Smooth muscle cell (in vitro differentiated cells): Measurements from ENCODE around the gene C19orf81. TPM values are rescaled to one million over a fixed set of nuclear protein-coding genes. Genes with fewer than 3 reads are reported as not detected.

Experiments
- DNase-seq: peaks from one replicate; lab custom pipeline; 2025; ENCODE audit not compliant: unreplicated experiment; lab: John Stamatoyannopoulos, UW
- H2AFZ ChIP-seq: fragments of 200-600 bp; sonication (generic); 2 replicates; pipeline ENCODE4 v1.6.0; 2016; ENCODE audit warnings: antibody characterized with exemption, low read depth, mild to moderate bottlenecking
- H3F3A ChIP-seq: fragments of 200-600 bp; sonication (generic); 2 replicates; pipeline ENCODE4 v1.6.0; 2017; ENCODE audit warnings: antibody characterized with exemption, low read depth
- H3K27ac ChIP-seq: fragments of 200-600 bp; sonication (generic); 2 replicates; pipeline ENCODE4 v1.5.1; 2016; ENCODE audit warnings: low read depth, mild to moderate bottlenecking
- H3K27me3 ChIP-seq: fragments of 200-600 bp; sonication (generic); 2 replicates; pipeline ENCODE4 v1.6.1; 2016; ENCODE audit warnings: low read depth, mild to moderate bottlenecking
- H3K36me3 ChIP-seq: fragments of 200-600 bp; sonication (generic); 2 replicates; pipeline ENCODE4 v1.5.1; 2016; ENCODE audit warnings: low read depth
- H3K4me1 ChIP-seq: fragments of 200-600 bp; sonication (generic); 2 replicates; pipeline ENCODE4 v1.5.1; 2016; ENCODE audit warnings: low read depth
- H3K4me2 ChIP-seq: fragments of 200-600 bp; sonication (generic); 2 replicates; pipeline ENCODE4 v1.6.0; 2016; ENCODE audit warnings: mild to moderate bottlenecking
- H3K4me3 ChIP-seq: fragments of 200-600 bp; sonication (generic); 2 replicates; pipeline ENCODE4 v1.5.1; 2016; ENCODE audit warnings: mild to moderate bottlenecking
- H3K79me2 ChIP-seq: fragments of 200-600 bp; sonication (generic); 2 replicates; pipeline ENCODE4 v1.6.0; 2016; ENCODE audit warnings: low read depth, mild to moderate bottlenecking
- H3K9ac ChIP-seq: fragments of 200-600 bp; sonication (generic); 2 replicates; pipeline ENCODE4 v1.6.0; 2016; ENCODE audit warnings: low read depth
- H3K9me3 ChIP-seq: fragments of 200-600 bp; sonication (generic); replicated peaks from 2 replicates; pipeline ENCODE4 v1.5.1; 2016; ENCODE audit warnings: low read depth
- H4K20me1 ChIP-seq: fragments of 200-600 bp; sonication (generic); 2 replicates; pipeline ENCODE4 v1.6.0; 2016; ENCODE audit warnings: low read depth
- WGBS: methylation state at CpG from one replicate; pipeline ENCODE4 v1.1.7; 2016; ENCODE audit warnings: low lambda C conversion rate; 5-methylcytosine and 5-hydroxymethylcytosine counted together
- polyA plus RNA-seq: library from polyadenylated mRNA; unstranded; fragments of >200 nt; fragmentation: Nextera tagmentation; extraction: Ambion mirVana; gene quantifications from 2 replicates; pipeline ENCODE4 v1.2.1, GENCODE V29; 2016
- total RNA-seq: library from RNA; depleted of rRNA; stranded (reverse); fragments of >200 nt; gene quantifications from 2 replicates; pipeline ENCODE4 v1.2.3, GENCODE V29; 2014
- TF ChIP-seq, protein P1 (sequence below): fragments of 200-600 bp; sonication (generic); IDR thresholded peaks from 2 replicates; pipeline ENCODE4 v1.5.1; 2017; ENCODE audit warnings: borderline replicate concordance, mild to moderate bottlenecking, antibody characterized with exemption; ENCODE audit not compliant: insufficient read depth, poor library complexity, severe bottlenecking

C19orf81 gene
- total and polyA plus RNA-seq, 2 experiments from 2014 or later, result 1.7 to 13.5 TPM

DNA sequence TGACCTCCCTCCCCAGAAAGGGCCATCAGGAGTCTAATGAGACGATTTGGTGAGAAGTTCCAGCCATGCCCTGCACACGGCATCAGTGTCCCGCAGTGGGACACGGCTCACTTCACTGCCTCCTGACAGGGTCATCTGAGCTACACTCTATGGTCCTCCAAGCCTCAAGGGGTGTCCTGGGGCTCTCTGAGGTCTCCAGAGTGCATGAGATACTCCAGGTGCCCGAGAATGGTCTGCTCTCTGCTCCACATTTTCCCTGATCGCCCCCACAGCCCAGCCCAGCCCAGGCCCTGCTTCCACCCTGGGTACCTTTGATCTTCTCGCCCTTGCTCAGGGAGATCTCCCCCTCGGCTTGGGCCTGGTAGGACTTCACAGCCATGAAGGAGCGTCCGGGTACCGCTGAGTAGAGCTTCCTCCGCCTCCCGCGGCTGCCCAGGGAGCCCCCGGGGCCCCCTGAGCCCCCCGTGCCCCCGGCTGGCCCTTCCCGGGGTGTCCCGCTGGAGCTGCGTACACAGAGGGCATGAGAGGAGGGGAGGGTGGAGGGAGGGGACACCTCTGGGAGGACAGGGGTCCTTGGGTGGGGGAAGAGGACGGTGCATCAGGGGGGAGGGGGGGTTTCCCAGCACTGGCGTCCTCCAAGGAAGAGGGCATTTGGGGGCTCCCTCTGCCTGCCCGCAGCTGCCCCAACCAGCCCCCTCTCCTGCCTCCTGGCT is 53.1 kb downstream of the C19orf81 start:
- Histone ChIP-seq H3K27ac (no peak overlapping the region), H2AFZ (no peak overlapping the region), H3K9me3 (no peaks in the 10 kb centered on the region), H3K27me3 (peaks cover 28% of the 10 kb centered on the region), H3K79me2 (no peaks in the 10 kb centered on the region), H4K20me1 (no peaks in the 10 kb centered on the region), H3K4me3 (no peak overlapping the region), H3K4me1 (no peaks in the 10 kb centered on the region), H3K9ac (no peak overlapping the region), H3K4me2 (no peak overlapping the region), H3K36me3 (no peaks in the 10 kb centered on the region), H3F3A (no peaks in the 10 kb centered on the region)
- TF ChIP-seq, protein P1, sequence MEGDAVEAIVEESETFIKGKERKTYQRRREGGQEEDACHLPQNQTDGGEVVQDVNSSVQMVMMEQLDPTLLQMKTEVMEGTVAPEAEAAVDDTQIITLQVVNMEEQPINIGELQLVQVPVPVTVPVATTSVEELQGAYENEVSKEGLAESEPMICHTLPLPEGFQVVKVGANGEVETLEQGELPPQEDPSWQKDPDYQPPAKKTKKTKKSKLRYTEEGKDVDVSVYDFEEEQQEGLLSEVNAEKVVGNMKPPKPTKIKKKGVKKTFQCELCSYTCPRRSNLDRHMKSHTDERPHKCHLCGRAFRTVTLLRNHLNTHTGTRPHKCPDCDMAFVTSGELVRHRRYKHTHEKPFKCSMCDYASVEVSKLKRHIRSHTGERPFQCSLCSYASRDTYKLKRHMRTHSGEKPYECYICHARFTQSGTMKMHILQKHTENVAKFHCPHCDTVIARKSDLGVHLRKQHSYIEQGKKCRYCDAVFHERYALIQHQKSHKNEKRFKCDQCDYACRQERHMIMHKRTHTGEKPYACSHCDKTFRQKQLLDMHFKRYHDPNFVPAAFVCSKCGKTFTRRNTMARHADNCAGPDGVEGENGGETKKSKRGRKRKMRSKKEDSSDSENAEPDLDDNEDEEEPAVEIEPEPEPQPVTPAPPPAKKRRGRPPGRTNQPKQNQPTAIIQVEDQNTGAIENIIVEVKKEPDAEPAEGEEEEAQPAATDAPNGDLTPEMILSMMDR, result no peak
- WGBS, result 85% methylated on average over 10 of the region's 23 CpGs
- DNase-seq, result no peak

DNA sequence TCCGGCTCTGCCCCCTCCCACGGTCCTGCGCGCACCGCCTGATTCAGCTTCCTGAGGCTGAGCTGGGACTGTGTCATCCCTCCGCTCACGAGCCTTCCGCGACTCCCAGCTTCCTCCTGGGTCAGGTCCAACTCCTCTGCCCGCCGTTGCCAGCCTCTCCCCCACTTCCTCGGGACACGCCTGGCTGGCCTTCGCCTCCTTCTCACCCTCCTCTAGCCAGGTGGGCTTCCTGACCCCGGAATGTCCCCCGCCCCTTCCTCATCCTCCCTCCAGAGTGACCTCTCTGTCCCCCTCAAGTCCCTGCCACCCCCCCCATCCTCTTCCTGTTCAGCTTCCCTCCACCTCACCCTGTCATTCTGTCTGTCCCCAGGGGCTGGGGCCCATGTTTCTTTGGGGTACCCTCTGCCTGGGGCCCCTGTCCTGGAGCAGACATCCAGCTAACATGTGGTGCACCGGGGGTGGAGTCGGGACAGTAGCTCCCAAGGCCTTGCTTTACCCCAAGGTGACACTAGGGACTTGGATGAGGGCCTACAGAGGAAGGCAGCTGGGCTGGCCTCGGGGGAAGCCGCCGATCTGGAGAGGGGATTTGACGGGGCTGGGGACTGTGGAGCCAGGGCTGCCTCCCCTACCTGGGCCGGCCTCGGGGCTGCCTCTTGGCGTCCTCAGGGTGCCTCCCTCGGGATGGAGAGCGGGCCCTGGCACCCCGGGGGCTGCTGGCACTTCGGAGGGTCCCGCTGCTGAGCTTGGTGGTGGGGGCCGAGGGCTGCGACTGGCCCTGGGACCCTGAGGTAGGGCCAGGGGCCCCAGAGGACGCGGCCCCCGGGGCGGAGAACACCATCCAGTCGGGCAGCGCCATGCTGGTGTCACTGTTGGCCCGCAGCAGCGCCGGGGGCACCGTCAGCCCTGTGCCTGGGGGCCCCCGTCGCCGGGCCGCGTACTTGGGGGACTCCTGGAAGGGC is 53.9 kb downstream of the C19orf81 start:
- Histone ChIP-seq H3K4me2 (no peak overlapping the region), H3K27ac (no peak overlapping the region), H2AFZ (no peak overlapping the region), H3K4me1 (no peaks in the 10 kb centered on the region), H4K20me1 (no peaks in the 10 kb centered on the region), H3K4me3 (no peak overlapping the region), H3K9ac (no peak overlapping the region), H3K9me3 (no peaks in the 10 kb centered on the region), H3F3A (no peaks in the 10 kb centered on the region), H3K36me3 (no peaks in the 10 kb centered on the region), H3K27me3 (peaks cover 20% of the 10 kb centered on the region), H3K79me2 (no peaks in the 10 kb centered on the region)
- TF ChIP-seq, protein P1, result no peak
- no peak for DNase-seq
- WGBS, result 91% methylated on average over 28 of the region's 47 CpGs

GRCh38 chr19:50703915-50704796 is 54.9 kb downstream of the C19orf81 start:
- Histone ChIP-seq H3K79me2 (no peaks in the 10 kb centered on the region), H3K9me3 (no peaks in the 10 kb centered on the region), H3K9ac (no peak overlapping the region), H3K36me3 (no peaks in the 10 kb centered on the region), H3K4me1 (no peaks in the 10 kb centered on the region), H3K4me3 (no peak overlapping the region), H2AFZ (no peak overlapping the region), H4K20me1 (no peaks in the 10 kb centered on the region), H3K4me2 (no peak overlapping the region), H3K27ac (no peak overlapping the region), H3F3A (no peaks in the 10 kb centered on the region), H3K27me3 (peaks cover 11% of the 10 kb centered on the region)
- no peak for DNase-seq
- TF ChIP-seq, protein P1, result no peak
- 50% methylated on average over 21 of the region's 22 CpGs for WGBS
